DMS 273 (cell line): ENCODE data around the gene SLC66A1.
"Not testable (repeated sequence)": the region's sequence is repeated elsewhere in the genome, so short reads cannot be mapped to it uniquely, and the experiment has no call there.

ENCODE experiments used
- DNase-seq: peaks from one replicate; lab custom pipeline; 2025; ENCODE audit not compliant: unreplicated experiment; lab: John Stamatoyannopoulos, UW

The SLC66A1 gene, protein sequence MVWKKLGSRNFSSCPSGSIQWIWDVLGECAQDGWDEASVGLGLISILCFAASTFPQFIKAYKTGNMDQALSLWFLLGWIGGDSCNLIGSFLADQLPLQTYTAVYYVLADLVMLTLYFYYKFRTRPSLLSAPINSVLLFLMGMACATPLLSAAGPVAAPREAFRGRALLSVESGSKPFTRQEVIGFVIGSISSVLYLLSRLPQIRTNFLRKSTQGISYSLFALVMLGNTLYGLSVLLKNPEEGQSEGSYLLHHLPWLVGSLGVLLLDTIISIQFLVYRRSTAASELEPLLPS

DNA sequence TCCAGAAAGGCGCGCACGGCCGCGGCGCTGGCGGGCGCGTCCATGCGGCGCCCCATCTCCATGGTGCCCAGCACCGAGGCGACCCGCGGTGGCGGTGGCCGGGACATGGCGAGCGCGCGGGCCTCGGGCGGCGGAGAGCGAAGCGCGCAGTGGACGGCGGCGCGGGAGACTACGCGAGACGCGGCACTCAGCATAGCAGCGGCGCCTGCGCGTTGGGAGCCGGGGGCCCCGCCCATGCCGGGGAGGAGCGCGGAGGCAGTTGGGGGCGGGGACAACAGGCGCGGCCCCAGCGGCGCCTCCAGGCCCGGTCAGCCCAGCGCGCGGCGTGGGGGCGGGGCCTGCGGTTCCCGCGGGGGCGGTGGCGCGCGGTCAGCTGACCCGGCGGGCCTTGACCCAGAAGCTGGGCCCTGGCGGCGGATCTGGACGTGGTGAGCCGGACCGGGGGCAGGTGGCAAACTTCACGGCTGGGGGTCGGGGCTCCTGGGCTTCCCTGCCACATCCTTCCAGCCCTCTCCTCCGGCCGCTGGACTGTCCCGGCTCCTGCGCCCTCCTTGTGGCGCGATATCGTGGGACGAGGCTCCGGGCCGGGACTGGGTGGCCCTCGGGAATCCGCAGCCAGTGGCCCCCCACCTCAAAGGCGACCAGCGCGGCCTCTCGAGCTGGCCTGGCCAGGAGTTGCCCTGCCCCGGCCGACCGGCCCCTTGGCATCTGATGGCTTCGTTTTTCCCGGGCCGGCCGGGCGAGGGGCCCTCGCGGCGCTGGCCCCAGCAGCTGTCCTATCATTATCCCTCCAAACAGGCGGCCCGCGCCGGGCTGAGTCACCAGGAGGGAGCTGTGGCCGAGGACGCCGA, at the start of gene SLC66A1, which contains the start of gene AKR7A2:
SLC66A1 (plus strand) TSS at position 396 of the 851 bp plus-strand sequence. CDS start 5,352 bp downstream, outside the sequence.
AKR7A2 (minus strand) TSS at position 214 of the 851 bp plus-strand sequence; CDS start at position 194, 20 bp downstream.
- peak; percentile 96 for DNase-seq

DNA sequence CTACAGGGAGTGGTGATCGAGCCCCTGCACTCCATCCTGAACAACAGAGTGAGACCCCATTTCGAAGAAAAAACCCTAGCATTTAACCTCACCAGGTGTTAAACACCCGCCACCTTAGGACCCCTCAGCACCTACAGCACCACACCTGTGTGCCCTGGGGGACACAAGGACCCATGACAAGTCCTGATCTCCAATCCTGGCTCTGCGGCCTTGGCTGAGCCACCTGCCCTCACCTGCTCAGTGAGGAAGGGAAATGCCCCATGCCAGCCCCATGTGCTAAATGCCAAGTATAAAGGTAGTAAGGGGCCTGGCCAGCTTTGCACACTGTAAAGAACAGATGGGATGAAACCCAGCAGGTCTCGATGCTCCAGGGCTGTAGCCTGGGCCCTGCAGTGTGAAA, 49.4 kb upstream of the SLC66A1 start:
- DNase-seq: no peak

DNA sequence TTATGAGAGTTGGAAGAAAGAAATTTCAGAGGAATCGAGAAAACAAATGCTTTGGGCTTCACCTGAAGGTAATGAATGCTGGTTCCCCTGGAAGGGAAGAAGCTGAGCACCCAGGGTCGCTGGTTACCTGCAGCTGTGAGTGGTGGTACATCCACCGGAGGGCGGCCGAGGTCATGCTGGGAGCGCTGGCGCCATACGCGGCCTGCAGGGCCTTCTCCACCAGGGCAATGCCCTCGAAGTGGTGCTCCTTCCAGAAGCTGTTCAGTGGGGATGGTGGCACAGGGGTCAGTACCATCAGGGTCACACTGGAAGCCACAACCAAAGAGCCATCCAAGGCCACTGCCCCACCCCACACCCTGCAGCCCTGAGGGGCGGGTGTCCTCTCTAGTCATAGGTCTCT, 43.7 kb upstream of the SLC66A1 start:
- DNase-seq: no peak

DNA sequence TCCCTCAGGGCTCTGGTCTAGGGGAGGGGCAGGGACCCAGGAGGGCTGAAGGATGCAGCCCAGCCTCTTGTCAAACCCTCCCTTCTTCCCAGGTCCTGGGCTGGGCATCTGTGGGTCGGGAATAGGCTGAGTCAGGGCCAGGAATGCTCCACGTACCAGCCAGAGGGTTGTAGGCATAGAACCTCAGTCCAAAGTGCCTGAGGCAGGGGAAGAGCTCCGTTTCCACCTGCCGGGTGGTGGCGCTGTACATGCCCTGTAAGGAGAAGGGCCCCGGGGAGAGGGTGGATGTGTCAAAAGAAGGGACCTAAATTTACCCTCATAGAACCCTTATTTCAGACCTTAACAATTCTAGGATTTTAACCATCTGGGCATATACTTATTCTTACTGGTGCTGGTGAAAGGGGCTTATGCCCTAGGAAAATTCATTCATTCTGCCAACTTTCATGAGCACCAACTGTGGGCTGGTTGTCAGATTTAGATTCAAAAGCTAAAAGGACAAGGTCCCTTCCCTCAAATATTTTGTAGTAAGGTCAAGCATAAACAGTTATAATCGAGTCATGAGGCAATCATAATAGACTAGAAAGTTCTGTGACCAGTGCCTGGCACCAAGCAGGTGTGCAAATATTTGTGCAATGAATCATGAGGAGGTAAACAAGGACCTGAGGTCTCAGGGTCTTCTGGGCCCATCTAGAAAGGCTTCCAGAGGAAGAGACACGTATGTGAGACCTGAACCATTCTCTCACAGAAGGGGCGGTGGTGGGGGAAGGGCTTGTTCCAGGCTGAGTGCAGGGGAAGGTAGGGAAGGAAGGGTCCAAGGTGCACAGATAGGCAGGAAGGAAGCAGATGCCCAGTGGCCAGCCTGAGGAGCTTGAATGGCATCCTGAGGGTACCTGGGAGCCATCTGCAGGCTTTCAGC, 42.4 kb upstream of the SLC66A1 start:
- not testable (repeated sequence) for DNase-seq

DNA sequence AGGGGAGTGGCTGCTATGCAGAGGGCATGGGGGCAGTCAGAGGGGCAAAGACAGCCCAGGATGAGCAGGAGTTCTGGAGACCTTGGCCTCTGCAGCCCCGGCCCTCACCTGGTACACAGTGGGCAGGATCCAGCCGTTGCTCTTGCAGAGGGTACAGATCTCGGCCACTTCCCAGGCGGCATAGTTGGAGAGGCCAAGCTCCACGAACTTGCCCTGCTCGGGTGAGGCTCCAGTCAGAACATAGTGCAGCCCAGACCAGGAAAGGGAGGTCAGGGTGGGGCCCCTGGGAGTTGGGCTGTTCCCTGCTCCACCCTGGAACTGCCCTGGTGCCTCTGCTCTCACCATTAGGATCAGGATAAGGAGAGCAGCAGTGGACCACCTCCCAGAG, 41.8 kb upstream of the SLC66A1 start:
- not testable (repeated sequence) for DNase-seq

DNA sequence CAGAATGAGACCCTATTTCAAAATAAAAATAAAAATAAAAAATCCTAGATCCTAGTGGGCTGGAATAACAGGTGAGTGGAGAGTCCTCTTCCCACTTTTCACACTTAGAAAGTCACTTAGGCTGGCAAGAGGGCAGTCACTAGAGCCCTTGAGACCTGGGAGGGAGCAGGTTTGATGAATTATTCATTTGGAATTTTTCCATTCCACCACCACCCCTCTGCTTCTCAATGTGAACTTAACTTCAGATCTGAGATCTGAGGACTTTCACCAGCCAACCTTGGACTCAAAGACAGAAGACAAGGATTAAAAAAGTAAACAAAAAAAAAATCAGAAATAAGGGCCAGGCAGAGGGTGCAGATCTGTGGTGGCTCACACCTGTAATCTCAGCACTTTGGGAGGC, 40.1 kb upstream of the SLC66A1 start:
- no peak for DNase-seq

DNA sequence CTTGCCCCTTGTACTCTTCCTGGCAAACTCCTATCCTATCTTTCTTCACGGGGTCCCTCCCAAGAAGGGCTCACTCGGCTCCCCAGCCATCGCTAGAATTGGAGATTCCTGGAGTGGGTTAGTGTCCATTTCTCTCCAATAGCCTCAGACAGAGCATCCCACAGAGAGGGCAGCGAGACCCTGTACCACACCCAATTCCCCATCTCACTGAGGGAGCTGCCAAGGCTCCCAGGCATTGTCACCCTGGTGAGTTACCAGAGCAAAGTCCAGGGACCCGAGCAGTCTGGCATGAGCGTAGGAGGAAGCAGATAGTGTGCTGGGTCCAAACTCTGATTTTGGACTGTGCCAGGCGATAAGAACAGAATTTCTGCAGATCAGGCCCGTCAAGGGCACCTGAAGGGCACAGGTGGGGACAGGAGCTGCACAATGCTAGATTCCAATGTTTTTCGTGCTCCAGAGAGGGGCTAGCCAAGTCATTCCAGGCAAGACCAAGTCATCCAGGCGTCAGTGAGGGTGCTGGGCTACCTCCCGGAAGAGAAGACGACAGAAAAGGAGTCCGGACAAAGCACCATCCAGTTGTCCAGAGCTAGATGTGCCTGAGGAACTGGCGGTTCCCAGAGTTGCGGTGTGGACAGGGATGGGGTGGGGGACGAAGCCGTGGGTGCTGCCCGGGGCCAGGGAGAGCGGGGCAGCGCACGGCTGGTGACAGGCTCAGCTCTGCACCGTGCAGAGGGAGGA, 38.9 kb upstream of the SLC66A1 start:
- DNase-seq: no peak

DNA sequence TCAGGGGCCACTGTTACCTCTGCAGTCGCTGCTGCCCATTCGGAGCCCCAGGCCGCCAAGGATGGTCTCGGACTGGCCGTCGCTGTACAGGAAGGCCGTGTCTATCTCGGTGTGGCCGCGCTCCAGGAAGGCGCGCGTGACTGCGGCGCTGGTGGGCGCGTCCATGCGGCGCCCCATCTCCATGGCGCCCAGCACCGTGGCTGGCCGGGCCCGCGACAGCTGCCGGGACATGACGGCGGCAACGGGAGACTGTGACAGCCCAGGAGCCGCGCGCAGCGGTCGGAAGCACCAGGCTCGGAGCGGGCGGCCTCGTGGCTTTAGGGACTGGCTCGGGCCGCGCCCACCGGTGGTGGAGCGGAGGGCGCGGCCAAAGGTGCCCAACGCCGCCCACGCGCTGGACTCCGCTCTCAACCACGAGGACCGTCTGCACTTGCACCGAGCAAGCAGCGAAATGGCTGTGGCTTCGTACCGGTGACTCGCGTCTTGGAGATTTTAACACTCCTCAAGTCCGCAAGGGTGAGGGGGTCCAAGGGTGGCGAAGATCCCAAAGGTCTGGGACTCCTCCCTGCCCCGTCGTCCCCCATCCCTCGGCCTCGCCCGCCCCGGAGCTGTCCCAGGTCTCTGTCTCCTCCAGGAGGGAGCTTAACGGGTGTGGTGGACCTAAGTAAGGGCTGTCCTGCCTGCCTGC, 38.1 kb upstream of the SLC66A1 start:
- DNase-seq: not testable (repeated sequence)

DNA sequence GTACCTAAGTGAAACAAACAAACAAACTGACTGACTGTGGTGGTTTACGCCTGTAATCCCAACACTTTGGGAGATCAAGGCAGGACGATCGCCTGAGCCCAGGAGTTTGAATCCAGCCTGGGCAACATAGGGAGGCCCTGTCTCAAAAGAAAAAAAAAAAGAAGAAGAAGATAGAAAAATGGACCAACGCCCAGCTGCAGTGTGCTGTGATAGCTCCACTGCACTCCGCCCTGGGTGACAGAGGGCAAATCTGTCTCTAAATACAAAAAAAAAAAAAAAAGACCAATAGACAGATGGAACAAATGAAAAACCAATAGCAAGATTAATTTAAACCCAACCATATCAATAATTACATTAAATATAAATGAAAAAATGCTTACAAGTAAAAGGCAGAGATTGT, 37.5 kb upstream of the SLC66A1 start:
- DNase-seq: no peak

DNA sequence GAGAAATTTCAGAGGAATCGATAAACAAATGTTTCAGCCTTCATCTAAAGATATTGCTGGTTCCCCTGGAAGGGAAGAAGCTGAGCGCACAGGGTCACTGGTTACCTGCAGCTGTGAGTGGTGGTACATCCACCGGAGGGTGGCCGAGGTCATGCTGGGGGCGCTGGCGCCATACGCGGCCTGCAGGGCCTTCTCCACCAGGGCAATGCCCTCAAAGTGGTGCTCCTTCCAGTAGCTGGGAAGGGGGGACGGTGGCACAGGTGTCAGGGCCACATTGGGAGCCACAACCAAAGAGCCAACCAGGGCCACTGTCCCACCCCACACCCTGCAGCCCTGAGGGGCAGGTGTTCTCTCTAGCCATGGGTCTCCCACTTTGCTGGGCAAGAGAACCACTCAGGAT, 28.2 kb upstream of the SLC66A1 start:
- DNase-seq: no peak

DNA sequence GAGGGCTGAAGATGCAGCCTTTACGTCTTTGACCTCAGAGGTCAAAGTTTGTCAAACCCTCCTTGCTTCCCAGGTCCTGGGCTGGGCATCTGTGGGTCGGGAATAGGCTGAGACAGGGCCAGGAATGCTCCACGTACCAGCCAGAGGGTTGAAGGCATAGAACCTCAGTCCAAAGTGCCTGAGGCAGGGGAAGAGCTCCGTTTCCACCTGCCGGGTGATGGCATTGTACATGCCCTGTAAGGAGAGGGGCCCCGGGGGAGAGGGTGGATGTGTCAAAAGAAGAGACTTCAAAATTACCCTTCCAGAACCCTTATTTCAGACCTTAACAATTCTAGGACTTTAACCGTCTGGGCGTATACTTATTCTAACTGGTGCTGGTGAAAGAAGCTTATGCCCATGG, 27.2 kb upstream of the SLC66A1 start:
- no peak for DNase-seq

DNA sequence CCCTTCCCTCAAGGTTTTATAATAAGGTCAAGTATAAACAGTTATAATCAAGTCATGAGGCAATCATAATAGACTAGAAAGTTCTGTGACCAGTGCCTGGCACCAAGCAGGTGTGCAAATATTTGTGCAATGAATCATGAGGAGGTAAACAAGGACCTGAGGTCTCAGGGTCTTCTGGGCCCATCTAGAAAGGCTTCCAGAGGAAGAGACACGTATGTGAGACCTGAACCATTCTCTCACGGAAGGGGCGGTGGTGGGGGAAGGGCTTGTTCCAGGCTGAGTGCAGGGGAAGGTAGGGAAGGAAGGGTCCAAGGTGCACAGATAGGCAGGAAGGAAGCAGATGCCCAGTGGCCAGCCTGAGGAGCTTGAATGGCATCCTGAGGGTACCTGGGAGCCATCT, 26.8 kb upstream of the SLC66A1 start:
- DNase-seq: not testable (repeated sequence)

DNA sequence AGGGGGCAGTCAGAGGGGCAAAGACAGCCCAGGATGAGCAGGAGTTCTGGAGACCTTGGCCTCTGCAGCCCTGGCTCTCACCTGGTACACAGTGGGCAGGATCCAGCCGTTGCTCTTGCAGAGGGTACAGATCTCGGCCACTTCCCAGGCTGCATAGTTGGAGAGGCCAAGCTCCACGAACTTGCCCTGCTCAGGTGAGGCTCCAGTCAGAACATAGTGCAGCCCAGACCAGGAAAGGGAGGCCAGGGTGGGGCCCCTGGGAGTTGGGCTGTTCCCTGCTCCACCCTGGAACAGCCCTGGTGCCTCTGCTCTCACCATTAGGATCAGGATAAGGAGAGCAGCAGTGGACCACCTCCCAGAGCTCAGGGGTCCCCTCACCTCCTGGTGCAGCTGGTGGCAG, 26.3 kb upstream of the SLC66A1 start:
- not testable (repeated sequence) for DNase-seq

DNA sequence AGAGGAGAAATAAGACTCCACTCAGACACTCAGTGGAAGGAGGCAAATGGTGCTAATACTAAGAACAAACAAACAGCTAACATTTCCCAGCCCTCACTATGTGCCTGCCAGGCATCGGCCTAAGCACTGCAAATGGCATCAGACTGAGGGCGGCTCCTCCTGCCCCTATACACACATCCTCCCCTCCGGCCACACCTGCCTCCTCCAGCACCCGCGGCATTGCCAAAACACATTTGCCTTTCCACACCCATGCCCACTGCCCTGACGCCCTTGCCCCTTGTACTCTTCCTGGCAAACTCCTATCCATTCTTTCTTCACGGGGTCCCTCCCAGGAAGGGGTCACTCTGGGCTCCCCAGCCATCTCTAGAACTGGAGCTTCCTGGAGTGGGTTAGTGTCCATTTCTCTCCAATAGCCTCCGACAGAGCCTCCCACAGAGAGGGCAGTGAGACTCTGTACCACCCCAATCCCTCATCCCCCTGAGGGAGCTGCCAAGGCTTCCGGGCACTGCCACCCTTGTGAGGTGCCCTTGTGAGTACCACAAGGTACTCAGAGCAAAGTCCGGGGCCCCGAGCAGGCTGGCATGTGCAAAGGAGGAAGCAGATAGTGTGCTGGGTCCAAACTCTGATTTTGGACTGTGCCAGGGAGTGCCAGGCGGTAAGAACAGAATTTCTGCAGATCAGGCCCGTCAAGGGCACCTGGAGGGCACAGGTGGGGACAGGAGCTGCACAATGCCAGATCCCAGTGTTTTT, 24.5 kb upstream of the SLC66A1 start:
- no peak for DNase-seq

DNA sequence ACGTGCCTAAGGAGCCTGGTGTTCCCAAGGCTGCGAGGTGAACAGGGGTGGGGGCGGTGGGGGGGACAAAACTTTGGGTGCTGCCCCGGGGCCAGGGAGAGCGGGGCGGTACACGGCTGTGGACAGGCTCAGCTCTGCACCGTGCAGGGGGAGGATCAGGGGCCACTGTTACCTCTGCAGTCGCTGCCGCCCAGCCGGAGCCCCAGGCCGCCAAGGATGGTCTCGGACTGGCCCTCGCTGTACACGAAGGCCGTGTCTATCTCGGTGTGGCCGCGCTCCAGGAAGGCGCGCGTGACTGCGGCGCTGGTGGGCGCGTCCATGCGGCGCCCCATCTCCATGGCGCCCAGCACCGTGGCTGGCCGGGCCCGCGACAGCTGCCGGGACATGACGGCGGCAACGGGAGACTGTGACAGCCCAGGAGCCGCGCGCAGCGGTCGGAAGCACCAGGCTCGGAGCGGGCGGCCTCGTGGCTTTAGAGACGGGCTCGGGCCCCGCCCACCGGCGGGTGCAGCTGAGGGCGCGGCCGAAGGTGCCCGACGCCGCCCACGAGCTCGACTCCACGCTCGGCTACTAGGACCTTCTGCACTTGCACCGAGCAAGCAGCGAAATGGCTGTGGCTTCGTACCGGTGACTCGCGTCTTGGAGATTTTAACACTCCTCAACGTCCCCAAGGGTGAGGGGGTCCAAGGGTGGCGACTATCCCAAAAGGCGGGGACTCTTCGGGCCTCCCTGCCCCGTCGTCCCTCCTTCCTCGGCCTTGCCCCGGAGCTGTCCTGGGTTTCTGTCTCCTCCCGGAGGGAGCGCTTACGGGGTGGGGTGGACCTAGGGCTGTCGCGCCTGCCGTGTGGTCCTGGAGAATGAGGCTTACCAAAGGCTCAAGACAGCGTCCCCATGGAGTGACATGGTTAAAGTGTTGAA, 23.5 kb upstream of the SLC66A1 start, which contains the start of gene AKR7A3:
AKR7A3 (minus strand) TSS at position 447 of the 918 bp plus-strand sequence; CDS start at position 386, 61 bp downstream.
- DNase-seq: not testable (repeated sequence)

DNA sequence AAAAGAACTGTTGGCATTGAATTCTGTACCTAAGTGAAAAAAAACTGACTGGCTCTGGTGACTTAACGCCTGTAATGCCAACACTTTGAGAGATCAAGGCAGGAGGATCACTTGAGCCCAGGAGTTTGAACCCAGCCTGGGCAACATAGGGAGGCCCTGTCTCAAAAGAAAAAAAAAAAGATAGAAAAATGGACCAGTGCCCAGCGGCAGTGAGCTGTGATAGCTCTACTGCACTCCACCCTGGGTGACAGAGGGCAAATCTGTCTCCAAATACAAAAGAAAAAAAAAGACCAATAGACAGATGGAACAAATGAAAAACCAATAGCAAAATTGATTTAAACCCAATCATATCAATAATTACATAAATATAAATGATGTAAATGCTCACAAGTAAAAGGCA, 22.9 kb upstream of the SLC66A1 start:
- no peak for DNase-seq

DNA sequence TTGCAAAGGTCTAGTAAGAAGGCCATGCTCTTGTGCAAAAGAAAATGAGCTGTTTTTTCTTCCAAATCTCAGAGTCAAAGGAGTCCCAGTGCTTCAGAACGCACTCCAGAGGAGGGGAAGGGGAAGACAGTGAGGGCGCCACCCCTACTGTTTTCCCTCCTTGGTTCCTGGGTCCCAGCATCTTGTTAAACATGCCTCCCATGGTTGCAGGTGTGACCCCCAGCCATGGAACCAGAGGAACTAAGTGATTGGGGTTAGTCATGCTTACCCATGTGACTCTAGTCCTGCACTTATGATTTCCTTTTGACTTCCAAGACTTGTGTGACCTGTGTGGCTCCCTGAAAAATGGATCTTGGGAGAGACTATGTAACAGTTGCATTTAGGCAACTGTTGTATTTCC, 17.5 kb upstream of the SLC66A1 start:
- DNase-seq: no peak

DNA sequence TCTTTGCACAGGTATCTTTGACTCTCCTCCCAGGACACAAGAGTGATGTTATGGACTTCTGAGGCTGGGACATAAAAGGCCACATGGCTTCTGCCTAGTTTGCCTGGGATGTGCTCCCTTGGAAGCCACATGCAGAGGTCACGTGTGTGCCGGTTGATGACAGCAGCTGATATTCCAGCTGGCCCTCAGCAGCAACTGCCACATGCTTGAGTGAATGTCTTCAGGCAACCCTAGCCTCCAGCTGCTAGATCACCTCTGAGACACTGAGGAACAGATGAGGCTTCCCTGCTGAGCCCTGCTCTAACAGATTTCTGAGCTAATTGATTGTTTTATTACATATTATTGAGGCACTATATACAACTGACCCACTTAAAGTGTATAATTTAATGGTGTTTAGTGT, 11.9 kb upstream of the SLC66A1 start:
- DNase-seq: peak; percentile 23
